ENCODE results near the gene PLXNA4. TPM values are rescaled to one million over a fixed set of nuclear protein-coding genes. Genes with fewer than 3 reads are reported as not detected.

PLXNA4 gene
- total and polyA plus RNA-seq, 3 donors from 2014 or later, result 3.4 to 5.5 (median 3.8) TPM

DNA sequence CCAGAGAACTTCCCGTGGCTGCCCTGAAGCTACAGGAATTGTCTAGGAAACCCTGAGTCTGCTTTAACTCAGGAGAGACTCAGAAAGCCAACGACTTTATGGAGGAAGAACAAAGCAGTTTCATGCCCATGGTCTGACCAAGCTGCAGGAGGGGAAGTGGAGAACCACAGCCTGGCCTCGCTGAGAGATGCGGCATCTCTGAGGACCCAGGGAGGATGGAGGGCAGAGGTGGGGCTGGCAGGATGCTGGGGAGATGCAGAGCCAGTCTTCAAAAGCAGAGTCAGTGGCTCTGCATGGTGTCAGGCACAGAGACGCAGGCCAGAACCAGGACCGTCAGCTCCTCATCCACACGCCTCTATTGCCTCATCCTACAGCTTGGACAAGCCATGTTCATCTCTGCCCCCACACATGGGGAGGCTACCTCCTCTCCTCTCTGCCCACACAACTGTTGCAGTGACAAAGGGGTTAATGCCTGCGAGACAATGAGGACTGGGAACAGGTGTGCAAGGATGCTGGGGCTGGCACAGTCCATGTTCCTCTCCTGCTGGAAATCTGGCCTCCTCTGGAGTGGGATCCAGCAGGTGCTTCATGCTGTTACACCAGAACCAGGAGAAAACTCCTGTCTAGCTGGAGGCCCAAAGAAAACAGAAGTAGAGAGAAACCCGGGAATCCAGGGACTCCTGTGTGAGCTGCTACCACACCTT, 267.0 kb downstream of the PLXNA4 start:
- intact Hi-C loops (cut with DNase I; ENCODE audit: low total_unique reads), result no loop called here
- Histone ChIP-seq H3K4me3 (no peak overlapping the region), H3K4me1 (no peaks in the 10 kb centered on the region), H3K27ac (no peak overlapping the region), H3K27me3 (no peaks in the 10 kb centered on the region), H3K9me3 (no peaks in the 10 kb centered on the region), H3K36me3 (ENCODE audit: low read depth, missing control alignments) (no peaks in the 10 kb centered on the region)
- WGBS, 2 donors, result 76 to 88% methylated on average over 9 of the region's 9 CpGs
- TF ChIP-seq, protein P1, sequence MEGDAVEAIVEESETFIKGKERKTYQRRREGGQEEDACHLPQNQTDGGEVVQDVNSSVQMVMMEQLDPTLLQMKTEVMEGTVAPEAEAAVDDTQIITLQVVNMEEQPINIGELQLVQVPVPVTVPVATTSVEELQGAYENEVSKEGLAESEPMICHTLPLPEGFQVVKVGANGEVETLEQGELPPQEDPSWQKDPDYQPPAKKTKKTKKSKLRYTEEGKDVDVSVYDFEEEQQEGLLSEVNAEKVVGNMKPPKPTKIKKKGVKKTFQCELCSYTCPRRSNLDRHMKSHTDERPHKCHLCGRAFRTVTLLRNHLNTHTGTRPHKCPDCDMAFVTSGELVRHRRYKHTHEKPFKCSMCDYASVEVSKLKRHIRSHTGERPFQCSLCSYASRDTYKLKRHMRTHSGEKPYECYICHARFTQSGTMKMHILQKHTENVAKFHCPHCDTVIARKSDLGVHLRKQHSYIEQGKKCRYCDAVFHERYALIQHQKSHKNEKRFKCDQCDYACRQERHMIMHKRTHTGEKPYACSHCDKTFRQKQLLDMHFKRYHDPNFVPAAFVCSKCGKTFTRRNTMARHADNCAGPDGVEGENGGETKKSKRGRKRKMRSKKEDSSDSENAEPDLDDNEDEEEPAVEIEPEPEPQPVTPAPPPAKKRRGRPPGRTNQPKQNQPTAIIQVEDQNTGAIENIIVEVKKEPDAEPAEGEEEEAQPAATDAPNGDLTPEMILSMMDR (IDR thresholded peaks at IDR 0.05), result no peak
- TF ChIP-seq POLR2A (IDR thresholded peaks at IDR 0.05), result no peak
- no peak for DNase-seq

DNA sequence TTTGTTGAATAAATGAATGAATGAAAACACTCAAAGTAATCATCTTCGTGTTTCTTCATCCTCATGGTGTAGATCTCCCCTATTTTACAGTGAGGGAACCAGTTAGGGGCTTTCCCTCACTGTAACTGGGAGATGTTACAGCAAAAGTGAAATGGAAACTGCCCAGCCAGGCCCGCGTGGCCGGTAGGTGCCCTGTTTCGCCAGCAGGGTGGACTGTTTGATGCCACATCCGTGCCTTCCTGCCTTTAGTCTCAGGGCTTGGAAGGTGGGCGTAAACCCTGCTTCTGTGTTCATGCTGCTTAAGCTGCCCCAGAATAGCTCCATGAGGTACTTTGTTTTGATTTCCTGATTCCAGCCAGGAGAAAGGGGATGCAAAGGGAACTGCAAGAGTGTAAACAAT, 268.8 kb downstream of the PLXNA4 start:
- no peak for DNase-seq
- no peaks in the 10 kb centered on the region for H3K27me3 ChIP-seq
- H3K27ac ChIP-seq, result no peak overlapping the region
- no peaks in the 10 kb centered on the region for H3K36me3 ChIP-seq (ENCODE audit: low read depth, missing control alignments)
- intact Hi-C loops (cut with DNase I; ENCODE audit: low total_unique reads), result no loop called here
- 77 to 78% methylated on average over 7 of the region's 7 CpGs for WGBS, 2 donors
- no peak overlapping the region for H3K4me3 ChIP-seq
- H3K9me3 ChIP-seq, result no peaks in the 10 kb centered on the region
- TF ChIP-seq, protein P1 (IDR thresholded peaks at IDR 0.05), result no peak
- no peak for TF ChIP-seq POLR2A (IDR thresholded peaks at IDR 0.05)
- H3K4me1 ChIP-seq, result no peaks in the 10 kb centered on the region

DNA sequence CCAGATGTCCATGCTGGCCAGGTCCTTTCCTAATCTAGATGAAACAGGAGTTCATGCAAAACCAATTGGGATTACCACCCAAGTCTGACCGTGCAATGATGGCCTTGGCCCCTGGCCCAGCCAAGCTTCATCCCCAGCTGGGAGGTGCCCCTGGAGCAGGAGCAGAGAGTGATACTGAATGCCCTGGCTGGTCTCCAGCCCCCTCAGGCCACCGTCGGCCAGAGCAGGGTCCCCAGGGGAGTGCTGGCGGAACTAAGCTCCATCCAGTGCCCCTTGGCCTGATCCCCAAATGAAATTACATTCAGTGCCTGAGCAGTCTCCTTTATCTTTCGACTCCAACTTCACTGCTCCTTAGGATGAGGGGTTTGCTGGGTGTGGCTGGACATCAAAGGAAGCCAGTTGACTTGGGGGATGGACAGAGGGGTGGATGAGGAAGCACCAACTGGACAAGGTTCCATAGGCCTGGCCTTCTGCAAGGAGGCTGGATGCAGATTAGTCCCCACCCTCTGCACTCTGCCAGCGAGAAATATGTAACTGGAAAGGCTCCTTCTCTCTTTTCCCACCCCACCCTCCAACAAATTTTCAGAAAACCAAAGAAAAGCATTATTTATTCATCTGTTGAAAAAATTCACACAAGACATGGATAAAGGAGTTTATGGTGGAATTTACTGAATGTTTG, 275.5 kb downstream of the PLXNA4 start:
- no peak overlapping the region for H3K27ac ChIP-seq
- H3K4me3 ChIP-seq, result no peak overlapping the region
- 52 to 63% methylated on average over 4 to 6 of the region's 6 CpGs for WGBS, 2 donors
- no peak for DNase-seq
- H3K27me3 ChIP-seq, result no peaks in the 10 kb centered on the region
- no peaks in the 10 kb centered on the region for H3K4me1 ChIP-seq
- TF ChIP-seq POLR2A (IDR thresholded peaks at IDR 0.05), result no peak
- TF ChIP-seq, protein P1 (IDR thresholded peaks at IDR 0.05), result no peak
- H3K36me3 ChIP-seq (ENCODE audit: low read depth, missing control alignments), result no peaks in the 10 kb centered on the region
- no peaks in the 10 kb centered on the region for H3K9me3 ChIP-seq
- intact Hi-C loops (cut with DNase I; ENCODE audit: low total_unique reads), result no loop called here

DNA sequence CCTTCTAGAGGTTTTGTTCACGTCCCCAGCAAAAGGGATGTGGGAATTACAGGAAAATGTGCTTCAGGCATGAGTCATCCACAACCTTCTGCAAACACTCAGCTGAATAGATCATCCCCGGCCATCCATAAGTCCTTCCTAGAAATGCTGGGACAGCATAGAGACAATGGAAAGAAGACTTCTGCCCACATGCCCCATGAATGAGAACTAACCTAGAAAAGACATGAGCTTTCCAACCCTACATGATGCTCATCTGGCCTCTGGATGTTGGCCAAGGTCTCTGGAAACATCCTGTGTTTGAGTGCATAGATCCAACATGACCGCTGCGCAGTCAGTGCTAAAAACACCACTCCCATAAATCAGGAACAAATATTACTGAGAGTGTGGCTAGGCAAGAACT, 277.5 kb downstream of the PLXNA4 start:
- intact Hi-C loops (cut with DNase I; ENCODE audit: low total_unique reads), result no loop called here
- DNase-seq, result no peak
- no peak overlapping the region for H3K27ac ChIP-seq
- no peak for TF ChIP-seq POLR2A (IDR thresholded peaks at IDR 0.05)
- TF ChIP-seq, protein P1 (IDR thresholded peaks at IDR 0.05), result no peak
- 66 to 80% methylated on average over 4 of the region's 4 CpGs for WGBS, 2 donors
- H3K27me3 ChIP-seq, result no peaks in the 10 kb centered on the region
- H3K36me3 ChIP-seq (ENCODE audit: low read depth, missing control alignments), result no peaks in the 10 kb centered on the region
- H3K4me3 ChIP-seq, result no peak overlapping the region
- no peaks in the 10 kb centered on the region for H3K4me1 ChIP-seq
- no peaks in the 10 kb centered on the region for H3K9me3 ChIP-seq
